ENCODE data around the gene STAT4.

DNA sequence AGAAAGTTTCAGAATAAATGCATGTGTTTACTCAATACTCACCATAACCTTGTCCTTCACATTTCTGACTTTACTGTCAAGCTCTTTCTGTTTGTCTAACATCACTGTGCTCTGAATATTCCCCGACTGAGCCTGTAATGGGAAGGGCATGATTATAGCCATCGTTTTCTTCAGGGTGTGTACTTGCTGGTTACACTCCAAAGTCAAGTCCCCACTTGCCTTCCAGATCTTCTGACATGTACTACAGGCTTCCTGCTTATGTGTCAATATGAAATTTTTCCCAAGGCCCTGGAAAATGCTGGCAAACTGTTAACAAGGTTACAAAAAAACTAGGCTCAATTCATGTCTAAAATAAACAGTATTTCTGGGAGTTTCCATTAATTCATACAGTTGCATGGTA, 149.8 kb downstream of the STAT4 start:
- TF ChIP-seq, protein P1, sequence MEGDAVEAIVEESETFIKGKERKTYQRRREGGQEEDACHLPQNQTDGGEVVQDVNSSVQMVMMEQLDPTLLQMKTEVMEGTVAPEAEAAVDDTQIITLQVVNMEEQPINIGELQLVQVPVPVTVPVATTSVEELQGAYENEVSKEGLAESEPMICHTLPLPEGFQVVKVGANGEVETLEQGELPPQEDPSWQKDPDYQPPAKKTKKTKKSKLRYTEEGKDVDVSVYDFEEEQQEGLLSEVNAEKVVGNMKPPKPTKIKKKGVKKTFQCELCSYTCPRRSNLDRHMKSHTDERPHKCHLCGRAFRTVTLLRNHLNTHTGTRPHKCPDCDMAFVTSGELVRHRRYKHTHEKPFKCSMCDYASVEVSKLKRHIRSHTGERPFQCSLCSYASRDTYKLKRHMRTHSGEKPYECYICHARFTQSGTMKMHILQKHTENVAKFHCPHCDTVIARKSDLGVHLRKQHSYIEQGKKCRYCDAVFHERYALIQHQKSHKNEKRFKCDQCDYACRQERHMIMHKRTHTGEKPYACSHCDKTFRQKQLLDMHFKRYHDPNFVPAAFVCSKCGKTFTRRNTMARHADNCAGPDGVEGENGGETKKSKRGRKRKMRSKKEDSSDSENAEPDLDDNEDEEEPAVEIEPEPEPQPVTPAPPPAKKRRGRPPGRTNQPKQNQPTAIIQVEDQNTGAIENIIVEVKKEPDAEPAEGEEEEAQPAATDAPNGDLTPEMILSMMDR (conservative IDR thresholded peaks at IDR 0.05 in 1 of 2, IDR thresholded peaks at IDR 0.05 in 1 of 2; ENCODE audit: extremely low read depth in 1 of 2, insufficient read depth in 1 of 2, low read depth in 1 of 2, low read length in 2 of 2), result no peak
- TF ChIP-seq EZH2 (IDR thresholded peaks at IDR 0.05; ENCODE audit: borderline replicate concordance, low read length), result no peak

Measured in mammary epithelial cell (primary cell).